D721Med (cell line): Measurements from ENCODE around the gene TMSB15B.
"Not testable (repeated sequence)": the region's sequence is repeated elsewhere in the genome, so short reads cannot be mapped to it uniquely, and the experiment has no call there.

Source experiments
- DNase-seq: peaks from one replicate; pipeline ENCODE4 v3.0.0; 2011; ENCODE audit warnings: low spot score; ENCODE audit not compliant: insufficient read length
- FAIRE-seq: peaks from 2 replicates; lab custom pipeline; 2011; peaks lifted over from hg19 to GRCh38; lab: Jason Lieb, UNC
- CTCF ChIP-seq: IDR thresholded peaks from 2 replicates; pipeline ENCODE4 v1.5.1; 2012; ENCODE audit warnings: mild to moderate bottlenecking, control low read depth; ENCODE audit not compliant: insufficient read depth; ENCODE audit errors: missing control alignments

Gene TMSB15B

GRCh38 chrX:103962411-103963278 lies at the start of gene TMSB15B:
Gene TMSB15B (plus strand): TSS chrX:103962627.
- not testable (repeated sequence) for DNase-seq, FAIRE-seq

GRCh38 chrX:103913356-103914020 lies 48.9 kb upstream of the TMSB15B start:
- no peak for DNase-seq
- no peak for TF ChIP-seq CTCF
- FAIRE-seq, result no peak

- no peak for FAIRE-seq
- peak; percentile 50 for TF ChIP-seq CTCF
- DNase-seq, result no peak
Observed at GRCh38 chrX:103918050-103918449, 44.4 kb upstream of the TMSB15B start.

GRCh38 chrX:103918571-103919269 lies 43.7 kb upstream of the TMSB15B start:
- FAIRE-seq (no peak), DNase-seq (no peak)
- TF ChIP-seq CTCF, result no peak

- no peak for DNase-seq
- no peak for FAIRE-seq
- no peak for TF ChIP-seq CTCF
Observed at GRCh38 chrX:103919270-103919637, 43.2 kb upstream of the TMSB15B start.

GRCh38 chrX:103920515-103920914 lies 41.9 kb upstream of the TMSB15B start:
- DNase-seq, FAIRE-seq: not testable (repeated sequence)

- FAIRE-seq, result no peak
- DNase-seq, result no peak
Observed at GRCh38 chrX:103927030-103927429, 35.4 kb upstream of the TMSB15B start.

More at GRCh38 chrX:103927030-103927429, 35.4 kb upstream of the TMSB15B start:
- TF ChIP-seq CTCF, result no peak
